ENCODE results near the gene IGFBP5.

DNA sequence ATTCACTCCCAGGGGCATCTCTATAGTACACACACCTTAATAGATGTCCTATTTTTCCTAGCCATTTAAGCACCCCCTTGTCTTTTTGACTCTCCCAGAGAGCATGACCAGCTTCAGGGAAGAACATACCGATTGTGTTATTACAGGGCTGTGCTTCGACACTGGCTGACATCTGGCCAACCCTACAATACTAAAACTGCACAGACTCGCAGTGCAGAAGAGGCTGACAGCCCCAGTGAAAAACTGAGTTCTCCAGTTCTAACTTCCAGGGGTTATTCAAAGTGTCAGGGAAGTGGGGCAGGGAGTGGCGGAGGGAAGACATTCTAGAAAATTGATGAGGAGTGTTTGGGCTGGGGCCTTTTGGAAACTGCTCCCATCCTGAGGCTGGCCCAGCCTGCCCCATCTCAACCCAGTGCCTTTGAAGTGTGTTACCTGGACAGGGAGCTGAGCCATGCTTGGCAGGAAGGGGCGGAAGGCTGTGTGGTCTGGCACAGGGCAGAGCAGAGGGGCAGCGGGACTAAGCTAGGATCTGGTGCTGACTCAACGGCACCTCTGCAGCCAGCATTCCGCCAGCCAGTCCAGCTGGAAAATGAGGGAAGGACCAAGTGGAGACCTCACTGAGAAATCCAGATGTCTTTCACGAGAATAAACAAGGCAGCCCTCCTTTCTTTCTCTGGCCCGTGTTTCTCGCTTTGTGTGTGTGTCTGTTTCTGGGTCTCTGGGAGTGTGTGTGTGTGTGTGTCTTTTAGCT is 15.4 kb upstream of the IGFBP5 start:
- TF ChIP-seq CTCF (IDR thresholded peaks at IDR 0.05), result no peak
- TF ChIP-seq EZH2 (IDR thresholded peaks at IDR 0.05), result no peak
- TF ChIP-seq EZH2phosphoT487 (IDR thresholded peaks at IDR 0.05), result no peak
